ENCODE data around the gene ABCA2. TPM values are rescaled to one million over a fixed set of nuclear protein-coding genes. Genes with fewer than 3 reads are reported as not detected.
"Not testable (repeated sequence)": the region's sequence is repeated elsewhere in the genome, so short reads cannot be mapped to it uniquely, and the experiment has no call there.

Gene ABCA2
- total RNA-seq, 1 donor from 2014 or later, result 55.1 TPM

- DNase-seq (ENCODE audit: extremely low spot score, unreplicated experiment), result peak; percentile 91
- H3K4me1 Mint-ChIP-seq (ENCODE audit: unreplicated experiment), result no peaks in the 10 kb centered on the region
- H3K9me3 Mint-ChIP-seq (ENCODE audit: unreplicated experiment), result no peaks in the 10 kb centered on the region
Observed at GRCh38 chr9:137034709-137035506, 6.9 kb upstream of the ABCA2 start.

GRCh38 chr9:137034039-137034708, 6.1 kb upstream of the ABCA2 start:
- no peak overlapping the region for H3K4me3 Mint-ChIP-seq (ENCODE audit: unreplicated experiment)
- TF ChIP-seq CTCF (IDR thresholded peaks at IDR 0.05), result no peak
- peaks cover 4% of the 10 kb centered on the region for H3K4me1 Mint-ChIP-seq (ENCODE audit: unreplicated experiment)
- DNase-seq (ENCODE audit: extremely low spot score, unreplicated experiment), result no peak
- peaks cover 3% of the 10 kb centered on the region for H3K36me3 Mint-ChIP-seq (ENCODE audit: unreplicated experiment)
- H3K27ac Mint-ChIP-seq (ENCODE audit: unreplicated experiment), result no peak overlapping the region
- no peaks in the 10 kb centered on the region for H3K9me3 Mint-ChIP-seq (ENCODE audit: unreplicated experiment)
- H3K27me3 Mint-ChIP-seq (ENCODE audit: unreplicated experiment), result no peaks in the 10 kb centered on the region

More at GRCh38 chr9:137034709-137035506, 6.9 kb upstream of the ABCA2 start:
- no peaks in the 10 kb centered on the region for H3K27me3 Mint-ChIP-seq (ENCODE audit: unreplicated experiment)
- H3K4me3 Mint-ChIP-seq (ENCODE audit: unreplicated experiment), result no peak overlapping the region
- no peak overlapping the region for H3K27ac Mint-ChIP-seq (ENCODE audit: unreplicated experiment)
- H3K36me3 Mint-ChIP-seq (ENCODE audit: unreplicated experiment), result peaks cover 3% of the 10 kb centered on the region
- TF ChIP-seq CTCF (IDR thresholded peaks at IDR 0.05), result peak; percentile 86

GRCh38 chr9:137033481-137033880, 5.4 kb upstream of the ABCA2 start:
- H3K36me3 Mint-ChIP-seq (ENCODE audit: unreplicated experiment); H3K27me3 Mint-ChIP-seq (ENCODE audit: unreplicated experiment); H3K4me1 Mint-ChIP-seq (ENCODE audit: unreplicated experiment); H3K27ac Mint-ChIP-seq (ENCODE audit: unreplicated experiment); H3K9me3 Mint-ChIP-seq (ENCODE audit: unreplicated experiment); DNase-seq (ENCODE audit: extremely low spot score, unreplicated experiment); H3K4me3 Mint-ChIP-seq (ENCODE audit: unreplicated experiment): not testable (repeated sequence)

- peaks cover 3% of the 10 kb centered on the region for H3K36me3 Mint-ChIP-seq (ENCODE audit: unreplicated experiment)
- no peak for TF ChIP-seq CTCF (IDR thresholded peaks at IDR 0.05)
- no peaks in the 10 kb centered on the region for H3K27me3 Mint-ChIP-seq (ENCODE audit: unreplicated experiment)
- H3K27ac Mint-ChIP-seq (ENCODE audit: unreplicated experiment), result no peak overlapping the region
- H3K4me3 Mint-ChIP-seq (ENCODE audit: unreplicated experiment), result no peak overlapping the region
- no peak for DNase-seq (ENCODE audit: extremely low spot score, unreplicated experiment)
- H3K4me1 Mint-ChIP-seq (ENCODE audit: unreplicated experiment), result peaks cover 4% of the 10 kb centered on the region
- H3K9me3 Mint-ChIP-seq (ENCODE audit: unreplicated experiment), result no peaks in the 10 kb centered on the region
Observed at GRCh38 chr9:137032858-137033257, 4.8 kb upstream of the ABCA2 start.

- DNase-seq (ENCODE audit: extremely low spot score, unreplicated experiment), result no peak
- Mint-ChIP-seq H3K27ac (ENCODE audit: unreplicated experiment) (no peak within 1 kb of the TSS), H3K4me1 (ENCODE audit: unreplicated experiment) (peaks cover 7% of the 10 kb centered on the region), H3K36me3 (ENCODE audit: unreplicated experiment) (no peaks in the 10 kb centered on the region), H3K4me3 (ENCODE audit: unreplicated experiment) (no peak within 1 kb of the TSS), H3K27me3 (ENCODE audit: unreplicated experiment) (no peaks in the 10 kb centered on the region), H3K9me3 (ENCODE audit: unreplicated experiment) (no peaks in the 10 kb centered on the region)
- no peak for TF ChIP-seq CTCF (IDR thresholded peaks at IDR 0.05)
Observed at GRCh38 chr9:137031904-137032640, 4.0 kb upstream of the ABCA2 start, which contains the start of gene FUT7. TSS of gene FUT7 (minus strand) at chr9:137032088. CDS start at chr9:137031991, 97 bp downstream.

Data from osteocyte (in vitro differentiated cells).